GM12801 (cell line): ENCODE data around the gene SLC9A6.

Experiments
- CTCF ChIP-seq: IDR thresholded peaks from one replicate; pipeline ENCODE4 v1.5.1; 2011; ENCODE audit warnings: control low read depth; ENCODE audit not compliant: insufficient read length; ENCODE audit errors: extremely low read depth

Gene SLC9A6

GRCh38 chrX:136063340-136064079 is 78.3 kb downstream of the SLC9A6 start:
- TF ChIP-seq CTCF = no peak

DNA sequence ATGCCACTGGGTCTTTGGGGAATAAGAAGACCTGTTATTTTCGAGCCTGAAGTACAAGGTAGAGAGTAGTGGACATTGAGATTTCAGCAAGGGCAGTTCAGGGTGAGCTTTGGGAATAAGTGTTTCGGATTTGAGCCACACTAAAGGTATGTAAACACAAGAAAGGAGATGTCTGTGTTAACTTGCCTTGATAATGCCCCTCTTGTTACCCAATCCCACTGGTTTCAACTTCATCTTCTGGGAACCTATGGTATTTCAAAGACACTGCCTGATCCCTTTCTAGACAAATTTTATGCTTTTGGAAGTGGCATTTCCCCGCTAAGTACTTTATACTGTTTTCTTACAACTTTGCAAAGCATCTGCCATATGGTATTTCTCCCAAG is 79.4 kb downstream of the SLC9A6 start:
- no peak for TF ChIP-seq CTCF

DNA sequence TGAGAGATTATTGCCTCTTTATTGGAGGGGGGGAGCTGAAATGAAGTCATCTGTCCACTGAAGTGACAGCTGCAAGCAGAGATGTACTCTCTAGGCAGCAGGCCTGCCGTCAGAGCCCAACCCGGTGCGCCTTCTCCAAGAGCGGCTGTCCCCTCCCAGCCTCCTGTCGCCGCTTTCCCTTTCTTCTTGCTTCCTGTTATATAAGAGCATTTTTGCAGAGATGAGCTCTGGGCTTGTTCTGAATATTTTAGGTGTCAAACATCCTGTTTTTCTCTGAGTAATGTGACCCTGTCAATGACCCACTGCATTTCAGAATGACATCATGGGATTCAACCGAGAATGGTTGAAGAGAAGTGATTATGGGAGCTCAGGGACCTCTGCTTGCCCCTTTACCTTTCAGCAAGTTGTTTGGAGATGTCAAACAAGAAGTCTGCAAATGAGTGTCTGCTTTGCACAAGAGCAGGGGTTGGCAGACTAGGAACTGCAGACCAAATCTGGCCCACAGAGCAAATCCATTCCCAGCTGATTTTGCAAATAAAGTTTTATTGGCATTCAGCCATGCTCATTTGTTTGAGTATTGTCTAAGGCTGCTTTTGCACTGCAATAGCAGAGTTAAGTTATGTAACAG is 79.9 kb downstream of the SLC9A6 start:
- no peak for TF ChIP-seq CTCF

- TF ChIP-seq CTCF = no peak
Observed at GRCh38 chrX:136067097-136067496, 81.9 kb downstream of the SLC9A6 start.

- TF ChIP-seq CTCF = no peak
Observed at GRCh38 chrX:136067966-136068365, 82.7 kb downstream of the SLC9A6 start.

DNA sequence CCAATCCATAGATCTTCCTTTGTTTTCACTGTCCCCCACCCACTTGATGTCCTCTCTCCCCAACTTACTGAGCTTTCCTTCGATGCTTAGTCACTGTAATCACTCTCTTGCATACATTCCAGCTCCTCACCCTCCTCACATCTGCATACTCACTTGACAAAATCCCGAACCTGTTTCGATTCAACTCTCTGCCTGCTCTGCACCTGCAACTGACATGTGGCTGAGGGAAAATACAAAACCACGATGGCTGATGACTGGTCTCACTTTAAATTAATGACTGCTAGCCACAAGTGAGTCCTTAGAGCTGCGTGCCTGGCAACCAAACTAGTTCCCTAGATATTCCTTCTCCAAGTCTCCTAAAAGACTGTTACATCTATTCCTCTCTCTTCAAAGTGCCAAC is 91.7 kb downstream of the SLC9A6 start:
- TF ChIP-seq CTCF = no peak

DNA sequence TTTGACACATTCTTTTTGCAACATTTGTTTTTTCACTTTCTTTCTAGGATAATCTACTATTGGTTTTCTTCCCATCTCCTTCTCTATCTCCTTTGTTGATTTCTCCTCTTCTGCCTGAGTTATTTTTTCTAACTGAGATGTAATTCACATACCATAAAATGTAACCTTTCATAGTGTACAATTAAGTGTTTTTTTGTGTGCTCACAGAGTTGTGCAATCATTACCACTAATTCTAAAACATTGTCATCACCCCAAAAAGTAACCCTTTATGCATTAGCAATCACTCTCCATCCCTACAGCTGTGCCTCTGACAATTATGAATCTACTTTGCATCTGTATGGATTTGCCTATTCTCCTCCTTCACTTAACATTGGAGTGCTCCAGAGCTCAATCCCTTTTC is 95.5 kb downstream of the SLC9A6 start:
- TF ChIP-seq CTCF = no peak
